HG02885 (cell line): Measurements from ENCODE around the gene TRIP10.
"Not testable (repeated sequence)": the region's sequence is repeated elsewhere in the genome, so short reads cannot be mapped to it uniquely, and the experiment has no call there.

Experiments used
- ATAC-seq: cut with Tn5 transposase; IDR thresholded peaks from one replicate; pipeline ENCODE4 v1.9.1; 2021; ENCODE audit warnings: mild to moderate bottlenecking; ENCODE audit not compliant: unreplicated experiment, poor library complexity

The TRIP10 gene

DNA sequence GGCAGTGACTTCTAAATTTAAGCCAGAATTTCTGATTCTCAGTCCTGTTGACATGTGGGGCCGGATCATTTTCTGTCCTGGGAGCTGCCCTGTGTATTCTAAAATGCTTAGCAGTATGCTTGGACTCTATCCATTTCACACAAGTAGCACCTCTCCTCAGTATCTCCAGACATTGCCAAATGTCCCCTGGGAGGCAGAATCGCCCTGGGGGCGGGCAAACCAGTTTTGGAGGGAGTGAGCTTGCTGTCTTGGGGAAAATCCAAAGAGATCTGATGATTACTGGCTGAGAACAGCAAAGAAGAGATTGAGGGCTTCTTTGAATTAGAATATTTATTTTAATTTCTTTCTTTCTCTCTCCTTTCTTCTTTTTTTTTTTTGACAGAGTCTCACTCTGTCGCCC lies 49.4 kb downstream of the TRIP10 start:
- ATAC-seq: no peak

DNA sequence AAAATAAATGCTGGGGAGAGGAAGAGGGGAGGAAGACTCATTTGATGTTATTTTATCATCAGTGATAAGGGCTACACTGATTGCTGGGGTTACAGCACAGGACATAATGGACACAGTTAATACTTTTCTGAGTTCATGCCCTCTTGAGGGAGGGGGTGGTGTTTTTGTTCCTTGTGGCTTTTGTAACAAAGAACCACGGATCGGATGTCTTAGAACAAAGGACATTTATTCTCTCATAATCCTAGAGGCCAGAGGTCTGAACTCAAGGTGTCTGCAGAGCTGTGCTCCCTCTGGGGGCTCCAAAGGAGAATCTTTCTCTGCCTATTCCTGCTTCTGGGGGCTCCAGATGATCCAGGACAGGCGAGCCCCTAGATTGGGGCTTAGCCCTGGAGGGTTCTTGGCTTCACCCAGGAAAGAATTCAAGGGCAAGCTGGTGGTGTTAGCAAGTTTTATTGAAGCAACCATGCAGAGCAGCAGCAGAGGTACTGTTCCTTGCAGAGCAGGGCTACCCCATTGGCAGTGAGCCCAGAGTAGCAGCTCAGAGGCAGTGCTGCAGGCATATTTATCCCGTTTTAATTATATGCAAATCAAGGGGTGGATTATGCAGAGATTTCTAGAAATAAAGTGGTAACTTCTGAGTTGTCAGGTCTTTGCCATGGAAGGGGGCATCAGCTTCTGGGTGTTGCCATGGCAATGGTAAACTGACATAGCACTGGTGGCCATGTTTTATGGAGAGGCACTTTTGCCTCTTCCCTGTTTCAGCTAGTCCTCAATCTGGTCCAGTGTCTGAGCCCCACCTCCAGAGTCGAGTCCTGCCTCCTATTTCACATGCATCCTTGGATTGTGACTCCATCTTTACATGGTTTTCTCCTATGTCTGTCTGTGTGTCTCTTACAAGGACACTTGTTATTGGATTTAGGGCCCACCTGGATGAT lies 51.0 kb downstream of the TRIP10 start:
- ATAC-seq: no peak

DNA sequence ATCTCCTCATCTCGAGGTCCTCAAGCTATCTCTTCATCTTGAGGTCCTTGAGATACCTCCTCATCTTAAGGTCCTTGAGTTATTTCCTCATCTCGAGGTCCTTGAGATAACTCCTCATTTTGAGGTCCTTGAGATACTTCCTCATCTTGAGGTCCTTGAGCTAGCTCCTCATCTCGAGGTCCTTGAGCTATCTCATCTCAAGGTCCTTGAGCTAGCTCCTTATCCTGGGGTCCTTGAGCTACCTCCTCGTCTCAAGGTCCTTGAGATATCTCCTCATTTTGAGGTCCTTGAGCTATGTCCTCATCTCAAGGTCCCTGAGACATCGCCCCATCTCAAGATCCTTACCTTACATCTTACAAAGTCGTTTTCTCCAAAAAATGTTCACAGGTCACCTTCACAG lies 51.8 kb downstream of the TRIP10 start:
- no peak for ATAC-seq

- no peak for ATAC-seq
Measured at GRCh38 chr19:6793411-6793810, 53.9 kb downstream of the TRIP10 start.

GRCh38 chr19:6793973-6794372 lies 54.5 kb downstream of the TRIP10 start:
- no peak for ATAC-seq

- no peak for ATAC-seq
Measured at GRCh38 chr19:6794686-6795431, 55.4 kb downstream of the TRIP10 start.

GRCh38 chr19:6796278-6796677 lies 56.8 kb downstream of the TRIP10 start:
- no peak for ATAC-seq

DNA sequence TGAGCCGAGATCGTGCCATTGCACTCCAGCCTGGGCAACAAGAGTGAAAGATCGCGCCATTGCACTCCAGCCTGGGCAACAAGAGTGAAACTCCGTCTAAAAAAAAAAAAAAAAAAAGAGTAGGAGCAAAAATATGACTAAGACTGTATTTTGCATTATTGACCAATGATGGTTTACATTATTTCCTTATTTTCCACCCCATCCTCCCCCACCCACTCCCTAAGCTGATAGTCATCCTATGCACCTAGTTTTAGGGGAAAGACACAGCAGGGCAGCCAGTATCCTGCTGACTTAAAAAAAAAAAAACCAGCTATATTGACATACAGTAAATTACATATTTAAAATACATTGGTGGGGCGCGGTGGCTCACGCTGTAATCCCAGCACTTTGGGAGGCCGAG lies 58.2 kb downstream of the TRIP10 start:
- no peak for ATAC-seq

DNA sequence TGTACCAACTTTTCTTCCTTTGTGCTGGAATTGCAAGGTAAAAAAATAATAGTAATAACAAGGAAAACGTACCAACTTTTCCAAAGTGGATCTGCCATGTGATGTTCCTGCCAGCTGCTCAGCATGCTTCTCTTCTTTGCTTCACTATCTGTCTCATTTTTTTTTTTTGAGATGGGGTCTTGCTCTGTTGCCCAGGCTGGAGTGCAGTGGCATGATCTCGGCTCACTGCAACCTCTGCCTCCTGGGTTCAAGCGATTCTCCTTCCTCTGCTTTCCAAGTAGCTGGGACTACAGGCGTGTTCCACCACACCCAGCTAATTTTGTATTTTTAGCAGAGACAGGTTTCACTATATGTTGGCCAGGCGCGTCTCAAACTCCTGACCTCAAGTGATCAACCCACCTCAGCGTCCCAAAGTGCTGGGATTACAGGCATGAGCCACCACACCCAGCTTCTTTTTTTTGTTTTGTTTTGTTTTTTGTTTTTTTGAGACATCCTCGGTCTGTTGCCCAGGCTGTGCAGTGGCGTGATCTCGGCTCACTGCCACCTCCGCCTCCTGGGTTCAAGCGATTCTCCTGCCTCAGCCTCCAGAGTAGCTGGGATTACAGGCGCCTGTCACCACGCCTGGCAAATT lies 60.8 kb downstream of the TRIP10 start:
- not testable (repeated sequence) for ATAC-seq

DNA sequence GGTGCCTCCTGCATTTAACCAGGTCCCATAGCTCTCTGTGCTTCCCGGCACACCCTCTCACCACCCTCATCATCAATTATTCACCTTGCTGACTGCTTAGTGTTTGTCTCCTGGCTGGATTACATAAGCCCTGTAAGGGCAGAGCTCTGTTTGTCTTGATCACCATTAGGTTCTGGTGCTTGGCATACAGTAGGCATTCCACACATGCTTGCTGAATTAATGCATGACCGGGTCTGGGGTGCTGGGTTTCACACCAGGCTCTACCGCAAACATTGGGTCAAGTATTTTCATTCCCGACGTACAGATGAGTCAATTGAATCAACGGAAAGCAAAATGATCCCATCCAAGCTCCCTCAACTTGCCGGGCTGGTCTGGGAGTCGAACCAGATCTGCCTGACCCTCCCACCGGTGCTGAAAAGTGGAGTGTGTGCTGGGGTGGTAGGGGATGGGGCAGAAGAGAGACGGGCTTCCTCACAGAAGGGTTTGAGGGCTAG lies 61.6 kb downstream of the TRIP10 start:
- ATAC-seq: peak; percentile 7
